ENCODE measurements around the gene WFDC2. TPM values are rescaled to one million over a fixed set of nuclear protein-coding genes. Genes with fewer than 3 reads are reported as not detected.
A peak's percentile ranks its signal among the peaks of the same experiment; 100 is the strongest.

WFDC2 gene
- total and polyA plus RNA-seq, 2 of the 8 experiments (the other 6 are each of a cell fraction or from before 2014, with no cell fraction given) = 77.9 to 137 TPM

DNA sequence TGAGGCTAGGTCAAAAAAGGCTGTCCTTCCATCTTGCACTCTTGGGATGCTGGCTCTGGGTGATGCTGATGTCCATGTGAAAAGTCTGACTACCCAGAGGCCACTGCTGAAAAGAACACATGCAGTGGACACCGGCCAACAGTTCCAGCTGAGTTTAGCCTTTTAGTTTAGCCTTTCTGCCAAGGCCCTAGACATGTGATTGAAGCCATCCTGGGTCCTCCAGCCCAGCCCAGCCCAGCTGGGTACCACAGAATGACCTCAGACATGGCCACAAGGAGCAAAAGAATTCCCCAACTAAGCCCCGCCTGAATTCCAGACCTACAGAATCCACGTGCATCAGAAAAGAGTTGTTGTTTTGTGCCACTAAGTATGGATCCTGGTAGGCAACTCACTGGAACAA, 36.2 kb upstream of the WFDC2 start:
- Histone ChIP-seq H2AFZ (ENCODE audit: low read length) (no peak overlapping the region), H3K79me2 (ENCODE audit: control insufficient read depth in 1 of 2, insufficient read depth in 2 of 2, low read length in 2 of 2) (no peaks in the 10 kb centered on the region), H3K79me1 (ENCODE audit: low read depth, low read length) (no peaks in the 10 kb centered on the region), H3K23ac (ENCODE audit: insufficient read length) (no peak overlapping the region), H2BK12ac (ENCODE audit: low read depth, low read length) (no peak overlapping the region), H2AK5ac (ENCODE audit: low read depth, low read length) (no peak overlapping the region), H3K27ac (ENCODE audit: low read depth, low read length) (no peak overlapping the region), H3K9ac (replicated peaks in 1 of 4; ENCODE audit: extremely low read depth in 1 of 4, low read depth in 3 of 4, low read length in 3 of 4) (no peak overlapping the region), H2BK120ac (replicated peaks; ENCODE audit: low read depth, low read length) (no peak overlapping the region), H3K4me1 (replicated peaks in 1 of 4; ENCODE audit: control insufficient read depth in 3 of 4, insufficient read depth in 4 of 4, low read length in 3 of 4) (no peaks in the 10 kb centered on the region), H3K18ac (ENCODE audit: extremely low read depth, low read length) (no peak overlapping the region), H2BK15ac (ENCODE audit: low read length) (no peak overlapping the region), H4K5ac (ENCODE audit: insufficient read length, low read depth, low read length) (no peak overlapping the region), H3K4ac (replicated peaks; ENCODE audit: insufficient read length, low read depth, low read length) (no peak overlapping the region), H3K27me3 (replicated peaks in 1 of 4; ENCODE audit: control insufficient read depth in 3 of 4, extremely low read depth in 1 of 4, insufficient read depth in 3 of 4, low read length in 3 of 4) (no peaks in the 10 kb centered on the region), H3K56ac (replicated peaks; ENCODE audit: insufficient read length, low read depth, low read length) (no peak overlapping the region), H3K14ac (ENCODE audit: insufficient read length) (no peak overlapping the region), H2BK20ac (ENCODE audit: low read length) (no peak overlapping the region), H2BK5ac (ENCODE audit: low read depth, low read length) (no peak overlapping the region), H4K91ac (replicated peaks; ENCODE audit: insufficient read length, low read length) (no peak overlapping the region), H3K9me3 (ENCODE audit: insufficient read depth in 2 of 2, low read depth in 1 of 2, low read length in 1 of 2) (no peaks in the 10 kb centered on the region), H4K20me1 (replicated peaks in 1 of 2; ENCODE audit: control insufficient read depth in 1 of 2, insufficient read depth in 2 of 2, low read length in 2 of 2) (no peaks in the 10 kb centered on the region), H3K23me2 (ENCODE audit: low read depth, low read length) (no peaks in the 10 kb centered on the region), H3K4me2 (ENCODE audit: insufficient read depth in 1 of 2, low read depth in 2 of 2, low read length in 2 of 2) (no peak overlapping the region), H3K36me3 (ENCODE audit: control insufficient read depth in 2 of 4, insufficient read depth in 4 of 4, low read length in 3 of 4) (no peaks in the 10 kb centered on the region; a peak in 1 of 8 replicates), H4K8ac (ENCODE audit: extremely low read depth, insufficient read depth, low read length) (no peak overlapping the region), H3K4me3 (ENCODE audit: extremely low read depth in 1 of 4, insufficient read depth in 2 of 4, low read depth in 3 of 4, low read length in 4 of 4) (no peak overlapping the region)
- WGBS, 2 experiments (ENCODE audit: extremely low coverage in 1 of 2, insufficient coverage in 1 of 2, insufficient read length in 1 of 2, insufficient replicate concordance in 2 of 2, low coverage in 1 of 2, low lambda C conversion rate in 2 of 2, missing lambda C conversion rate in 1 of 2) = 80% methylated on average over 3 of the region's 3 CpGs; no CpG with 5 or more reads in 1 of the 2 experiments
- CTCF ChIA-PET (ENCODE audit: partially characterized antibody) = interaction anchor here (0.9 to 12.6 kb wide), 5 partner anchors 15 to 113 kb away, joined by 3 to 186 read pairs (median 129); partner anchors contain the start of gene PIGT
- POLR2A ChIA-PET (ENCODE audit: partially characterized antibody) = no interaction called here
- TF ChIP-seq TEAD4 (IDR thresholded peaks at IDR 0.05; ENCODE audit: low read depth, low read length) = 0 out of 2 replicates have a peak, but pooled peaks have one; percentile 20
- no peak for TF ChIP-seq POU5F1 (IDR thresholded peaks at IDR 0.05; ENCODE audit: low read depth, low read length)
- TF ChIP-seq TBP (IDR thresholded peaks at IDR 0.05; ENCODE audit: low read depth, low read length) = no peak
- FAIRE-seq (no peak), DNase-seq (ENCODE audit: low read depth in 1 of 2, low spot score in 2 of 2) (no peak)

Data from H1 (cell line).